IMR-90 (cell line): ENCODE data around the gene FERMT2.

ENCODE experiments used
- CHD1 ChIP-seq: IDR thresholded peaks from 2 replicates; pipeline ENCODE4 v1.6.1; 2012; ENCODE audit warnings: low read depth, low read length, improper control_type of control experiment
- MXI1 ChIP-seq: IDR thresholded peaks from 2 replicates; pipeline ENCODE4 v1.6.1; 2012; ENCODE audit warnings: low read depth, mild to moderate bottlenecking, low read length, moderate library complexity, borderline replicate concordance
- POLR2A ChIP-seq: IDR thresholded peaks from 2 replicates; pipeline ENCODE4 v1.6.1; 2012; ENCODE audit warnings: mild to moderate bottlenecking, low read depth, low read length
- RFX5 ChIP-seq: IDR thresholded peaks from 2 replicates; pipeline ENCODE4 v1.8.0; 2012; ENCODE audit warnings: low read depth, mild to moderate bottlenecking, low read length, moderate library complexity
- TF ChIP-seq, protein P1 (sequence below): conservative IDR thresholded peaks from 2 replicates; pipeline ENCODE4 v1.5.1; 2012; ENCODE audit warnings: mild to moderate bottlenecking, low read depth, low read length, improper control_type of control experiment

DNA sequence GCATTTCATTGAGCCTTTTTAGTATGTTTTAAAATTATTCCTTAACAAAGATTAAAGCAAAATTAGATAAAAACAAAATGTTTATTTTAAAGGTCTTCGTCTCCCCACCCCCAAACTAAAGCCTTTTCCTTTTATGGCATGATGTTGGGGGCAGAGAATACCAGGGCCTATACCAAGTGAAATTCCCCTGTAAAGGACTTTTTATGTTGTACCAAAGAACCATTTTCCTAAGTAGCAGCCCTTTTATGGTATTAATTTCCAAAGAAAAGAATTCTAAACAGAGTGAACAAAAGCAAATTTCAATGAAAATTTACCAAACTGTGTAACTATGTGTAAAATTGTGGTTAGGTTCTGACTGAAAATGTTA lies 87.5 kb downstream of the FERMT2 start:
- TF ChIP-seq POLR2A = no peak
- TF ChIP-seq RFX5 = no peak
- TF ChIP-seq, protein P1, sequence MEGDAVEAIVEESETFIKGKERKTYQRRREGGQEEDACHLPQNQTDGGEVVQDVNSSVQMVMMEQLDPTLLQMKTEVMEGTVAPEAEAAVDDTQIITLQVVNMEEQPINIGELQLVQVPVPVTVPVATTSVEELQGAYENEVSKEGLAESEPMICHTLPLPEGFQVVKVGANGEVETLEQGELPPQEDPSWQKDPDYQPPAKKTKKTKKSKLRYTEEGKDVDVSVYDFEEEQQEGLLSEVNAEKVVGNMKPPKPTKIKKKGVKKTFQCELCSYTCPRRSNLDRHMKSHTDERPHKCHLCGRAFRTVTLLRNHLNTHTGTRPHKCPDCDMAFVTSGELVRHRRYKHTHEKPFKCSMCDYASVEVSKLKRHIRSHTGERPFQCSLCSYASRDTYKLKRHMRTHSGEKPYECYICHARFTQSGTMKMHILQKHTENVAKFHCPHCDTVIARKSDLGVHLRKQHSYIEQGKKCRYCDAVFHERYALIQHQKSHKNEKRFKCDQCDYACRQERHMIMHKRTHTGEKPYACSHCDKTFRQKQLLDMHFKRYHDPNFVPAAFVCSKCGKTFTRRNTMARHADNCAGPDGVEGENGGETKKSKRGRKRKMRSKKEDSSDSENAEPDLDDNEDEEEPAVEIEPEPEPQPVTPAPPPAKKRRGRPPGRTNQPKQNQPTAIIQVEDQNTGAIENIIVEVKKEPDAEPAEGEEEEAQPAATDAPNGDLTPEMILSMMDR = no peak
- TF ChIP-seq MXI1 = no peak
- TF ChIP-seq CHD1 = no peak
